Progenitor cell of endocrine pancreas (in vitro differentiated cells): ENCODE measurements around the gene TSPAN19. TPM values are rescaled to one million over a fixed set of nuclear protein-coding genes. Genes with fewer than 3 reads are reported as not detected.

Experiments used
- DNase-seq: peaks from one replicate; pipeline ENCODE4 v3.0.0; 2021; ENCODE audit warnings: low spot score; ENCODE audit not compliant: unreplicated experiment
- H3K27ac Mint-ChIP-seq: 2 replicates; pipeline ENCODE4 v1.8.0; 2021; ENCODE audit warnings: mild to moderate bottlenecking, moderate library complexity, mixed read lengths
- H3K27me3 Mint-ChIP-seq: 2 replicates; pipeline ENCODE4 v1.8.0; 2021; ENCODE audit warnings: mixed read lengths
- H3K36me3 Mint-ChIP-seq: 2 replicates; pipeline ENCODE4 v1.8.0; 2022; ENCODE audit warnings: mixed read lengths; ENCODE audit not compliant: insufficient read depth
- H3K4me1 Mint-ChIP-seq: 2 replicates; pipeline ENCODE4 v1.8.0; 2021; ENCODE audit warnings: low read depth, mixed read lengths
- H3K4me3 Mint-ChIP-seq: 2 replicates; pipeline ENCODE4 v1.8.0; 2021; ENCODE audit warnings: low read depth, mild to moderate bottlenecking, moderate library complexity, mixed read lengths
- H3K9me3 Mint-ChIP-seq: 2 replicates; pipeline ENCODE4 v1.8.0; 2021; ENCODE audit warnings: low read depth, mixed read lengths
- CTCF ChIP-seq: fragments of 200-600 bp; sonication (generic); IDR thresholded peaks from one replicate; pipeline ENCODE4 v1.5.0; 2021; ENCODE audit warnings: antibody characterized with exemption, mild to moderate bottlenecking; ENCODE audit not compliant: unreplicated experiment
- total RNA-seq: library from RNA; stranded (reverse); gene quantifications from 2 replicates; pipeline ENCODE4 v1.2.1, GENCODE V29; 2021

Gene TSPAN19
- total RNA-seq, 1 donor from 2014 or later = not detected

- DNase-seq = no peak
- Mint-ChIP-seq H3K4me3 (no peak overlapping the region), H3K27ac (no peak overlapping the region), H3K4me1 (peaks cover 3% of the 10 kb centered on the region), H3K9me3 (no peaks in the 10 kb centered on the region), H3K27me3 (no peaks in the 10 kb centered on the region), H3K36me3 (no peaks in the 10 kb centered on the region)
- no peak for TF ChIP-seq CTCF
Observed at GRCh38 chr12:84982888-84983287, 53.2 kb downstream of the TSPAN19 start.

GRCh38 chr12:84978921-84979320 is 57.2 kb downstream of the TSPAN19 start:
- Mint-ChIP-seq H3K4me3 (no peak overlapping the region), H3K36me3 (no peaks in the 10 kb centered on the region), H3K27me3 (no peaks in the 10 kb centered on the region), H3K27ac (no peak overlapping the region), H3K9me3 (no peaks in the 10 kb centered on the region), H3K4me1 (peaks cover 3% of the 10 kb centered on the region)
- DNase-seq = no peak
- TF ChIP-seq CTCF = no peak

- no peak for TF ChIP-seq CTCF
- H3K4me3 Mint-ChIP-seq = no peak overlapping the region
- no peak for DNase-seq
- no peaks in the 10 kb centered on the region for H3K9me3 Mint-ChIP-seq
- no peaks in the 10 kb centered on the region for H3K27me3 Mint-ChIP-seq
- H3K36me3 Mint-ChIP-seq = no peaks in the 10 kb centered on the region
- no peak overlapping the region for H3K27ac Mint-ChIP-seq
- peaks cover 3% of the 10 kb centered on the region for H3K4me1 Mint-ChIP-seq
Observed at GRCh38 chr12:84976133-84976532, 59.9 kb downstream of the TSPAN19 start.

- no peak overlapping the region for H3K4me3 Mint-ChIP-seq
- H3K36me3 Mint-ChIP-seq = no peaks in the 10 kb centered on the region
- no peak overlapping the region for H3K27ac Mint-ChIP-seq
- no peaks in the 10 kb centered on the region for H3K27me3 Mint-ChIP-seq
- H3K4me1 Mint-ChIP-seq = peaks cover 3% of the 10 kb centered on the region
- no peak for TF ChIP-seq CTCF
- H3K9me3 Mint-ChIP-seq = no peaks in the 10 kb centered on the region
- DNase-seq = no peak
Observed at GRCh38 chr12:84974155-84974815, 61.8 kb downstream of the TSPAN19 start.

- Mint-ChIP-seq H3K36me3 (no peaks in the 10 kb centered on the region), H3K9me3 (no peaks in the 10 kb centered on the region), H3K4me3 (no peak overlapping the region), H3K27me3 (no peaks in the 10 kb centered on the region), H3K27ac (no peak overlapping the region), H3K4me1 (no peaks in the 10 kb centered on the region)
- no peak for DNase-seq
- no peak for TF ChIP-seq CTCF
Observed at GRCh38 chr12:84973026-84973425, 63.1 kb downstream of the TSPAN19 start.
